HUES6 (cell line): ENCODE data around the gene ACAP2.

Experiments
- H3K27ac ChIP-seq: 2 replicates; pipeline ENCODE4 v1.7.0; 2013; ENCODE audit warnings: low read depth, mild to moderate bottlenecking, low read length, inconsistent platforms
- H3K27me3 ChIP-seq: 2 replicates; pipeline ENCODE4 v1.6.1; 2013; ENCODE audit warnings: low read length; ENCODE audit not compliant: control insufficient read depth, insufficient read depth
- H3K36me3 ChIP-seq: 2 replicates; pipeline ENCODE4 v1.6.1; 2013; ENCODE audit warnings: low read length; ENCODE audit not compliant: control insufficient read depth, insufficient read depth
- H3K4me1 ChIP-seq: 2 replicates; pipeline ENCODE4 v1.6.1; 2013; ENCODE audit warnings: low read length; ENCODE audit not compliant: control insufficient read depth, insufficient read depth
- H3K4me3 ChIP-seq: 2 replicates; pipeline ENCODE4 v1.5.1; 2013; ENCODE audit warnings: low read depth, low read length
- H3K9ac ChIP-seq: one replicate; pipeline ENCODE4 v1.6.1; 2013; ENCODE audit warnings: mild to moderate bottlenecking, low read length
- H3K9me3 ChIP-seq: 2 replicates; pipeline ENCODE4 v1.6.1; 2013; ENCODE audit warnings: low read depth, low read length; ENCODE audit not compliant: control insufficient read depth, insufficient read depth

Gene ACAP2

DNA sequence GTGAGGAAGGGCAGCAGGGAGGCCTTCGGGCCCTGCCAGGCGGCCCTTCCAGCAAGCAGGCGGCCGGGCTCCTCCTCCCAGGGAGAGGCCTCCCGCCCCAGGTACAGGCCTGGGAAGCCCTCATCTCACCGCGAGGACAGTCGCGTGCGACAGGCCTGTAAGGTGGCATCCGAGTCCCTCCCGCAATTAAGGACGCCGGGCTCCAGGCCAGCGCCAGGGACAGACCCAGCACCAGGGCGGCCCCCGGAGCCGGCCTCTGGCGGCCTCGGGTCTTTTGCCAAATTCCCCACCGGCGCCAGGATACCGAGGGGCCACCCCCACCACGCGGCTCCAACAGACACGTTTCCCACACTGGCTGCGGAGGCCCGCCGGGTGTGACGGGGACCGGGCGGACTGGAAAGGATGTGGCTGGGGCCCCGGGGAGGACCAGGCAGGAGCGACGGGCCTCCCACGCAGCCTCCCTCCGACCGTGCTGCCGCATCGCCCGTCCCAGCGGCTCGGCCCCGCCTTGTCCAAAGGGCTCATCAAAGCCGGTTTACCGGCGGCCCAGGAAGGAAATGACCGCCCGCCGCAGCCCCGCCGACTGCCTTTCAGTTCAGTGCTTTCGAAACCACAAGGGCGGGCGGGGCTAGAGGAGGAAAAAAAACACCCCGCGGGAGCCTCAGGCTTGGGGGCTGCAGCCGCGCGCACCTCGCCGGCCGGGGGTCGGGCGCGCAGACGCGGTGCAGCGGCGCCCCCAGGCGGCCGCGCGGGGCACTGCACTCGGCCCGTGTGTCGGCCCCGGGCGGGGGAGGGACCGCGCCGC is 183.1 kb downstream of the ACAP2 start:
- peak overlapping the region; percentile 72; the same call in 1 of the 2 replicates for H3K27ac ChIP-seq
- peaks cover 33% of the 10 kb centered on the region for H3K4me1 ChIP-seq
- peak overlapping the region; percentile 71 for H3K9ac ChIP-seq

DNA sequence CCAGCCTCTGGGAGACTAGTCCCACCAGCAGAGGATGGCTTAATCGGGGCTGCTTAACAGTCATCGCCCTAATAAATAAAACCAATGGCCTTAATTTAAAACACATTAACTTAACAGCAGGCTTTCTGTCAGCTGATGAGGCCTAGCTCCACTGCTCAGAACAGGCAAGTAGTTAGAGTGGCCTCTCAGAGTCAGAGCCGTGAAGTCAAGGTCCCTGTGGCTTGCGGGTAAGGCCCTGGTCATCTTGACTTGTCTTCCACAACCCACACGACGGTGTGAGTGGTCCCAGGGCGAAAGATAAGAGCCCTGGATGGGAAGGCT is 183.7 kb downstream of the ACAP2 start:
- H3K27me3 ChIP-seq = no peaks in the 10 kb centered on the region
- peak overlapping the region; percentile 72; the same call in 1 of the 2 replicates for H3K27ac ChIP-seq
- peak overlapping the region; percentile 71 for H3K9ac ChIP-seq
- H3K4me1 ChIP-seq = peaks cover 38% of the 10 kb centered on the region
- peak overlapping the region; percentile 70 for H3K4me3 ChIP-seq
- H3K36me3 ChIP-seq = no peaks in the 10 kb centered on the region; the same call in 1 of the 2 replicates
- no peaks in the 10 kb centered on the region for H3K9me3 ChIP-seq

More for the DNA sequence above, 183.1 kb downstream of the ACAP2 start:
- H3K36me3 ChIP-seq = no peaks in the 10 kb centered on the region; the same call in 1 of the 2 replicates
- no peaks in the 10 kb centered on the region for H3K9me3 ChIP-seq
- H3K27me3 ChIP-seq = no peaks in the 10 kb centered on the region
- H3K4me3 ChIP-seq = peak overlapping the region; percentile 86

DNA sequence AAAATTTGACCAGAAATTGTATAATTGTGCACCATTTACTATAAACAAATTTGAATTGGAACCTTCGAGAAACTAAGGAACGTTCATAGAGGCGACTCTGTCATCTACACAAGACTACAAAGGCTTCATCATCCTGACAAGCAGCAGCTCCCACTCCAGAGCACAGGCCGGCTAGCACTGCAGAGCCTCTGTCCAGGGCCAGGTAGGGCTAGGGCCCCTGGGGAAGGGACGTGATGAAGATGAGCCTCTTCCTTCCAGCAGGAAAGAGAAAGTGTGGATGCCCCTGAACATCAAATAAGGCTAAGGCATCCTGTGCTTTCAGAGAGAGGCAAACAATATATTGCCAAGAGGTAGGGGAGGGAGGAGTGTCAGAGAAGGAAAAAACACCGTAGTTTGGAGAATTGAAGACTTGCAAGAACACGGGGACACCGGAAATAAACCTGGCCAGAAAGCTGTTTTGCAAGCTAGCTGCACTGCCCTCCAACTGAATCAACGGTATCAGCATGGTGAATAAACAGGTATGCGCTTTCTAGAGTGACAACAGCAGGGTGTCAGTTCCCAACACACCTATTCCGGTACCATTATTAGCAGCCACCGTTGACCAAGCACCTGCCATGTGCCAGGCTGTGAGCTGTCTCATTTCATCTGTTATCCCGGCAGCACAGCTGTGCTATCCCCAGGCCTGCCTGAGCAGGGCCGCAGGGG is 184.2 kb downstream of the ACAP2 start:
- H3K36me3 ChIP-seq = no peaks in the 10 kb centered on the region; the same call in 1 of the 2 replicates
- no peak overlapping the region for H3K27ac ChIP-seq
- H3K4me3 ChIP-seq = peak overlapping the region; percentile 70; the same call in 1 of the 2 replicates
- peaks cover 43% of the 10 kb centered on the region for H3K4me1 ChIP-seq
- no peaks in the 10 kb centered on the region for H3K27me3 ChIP-seq
- peak overlapping the region; percentile 71 for H3K9ac ChIP-seq
- no peaks in the 10 kb centered on the region for H3K9me3 ChIP-seq

DNA sequence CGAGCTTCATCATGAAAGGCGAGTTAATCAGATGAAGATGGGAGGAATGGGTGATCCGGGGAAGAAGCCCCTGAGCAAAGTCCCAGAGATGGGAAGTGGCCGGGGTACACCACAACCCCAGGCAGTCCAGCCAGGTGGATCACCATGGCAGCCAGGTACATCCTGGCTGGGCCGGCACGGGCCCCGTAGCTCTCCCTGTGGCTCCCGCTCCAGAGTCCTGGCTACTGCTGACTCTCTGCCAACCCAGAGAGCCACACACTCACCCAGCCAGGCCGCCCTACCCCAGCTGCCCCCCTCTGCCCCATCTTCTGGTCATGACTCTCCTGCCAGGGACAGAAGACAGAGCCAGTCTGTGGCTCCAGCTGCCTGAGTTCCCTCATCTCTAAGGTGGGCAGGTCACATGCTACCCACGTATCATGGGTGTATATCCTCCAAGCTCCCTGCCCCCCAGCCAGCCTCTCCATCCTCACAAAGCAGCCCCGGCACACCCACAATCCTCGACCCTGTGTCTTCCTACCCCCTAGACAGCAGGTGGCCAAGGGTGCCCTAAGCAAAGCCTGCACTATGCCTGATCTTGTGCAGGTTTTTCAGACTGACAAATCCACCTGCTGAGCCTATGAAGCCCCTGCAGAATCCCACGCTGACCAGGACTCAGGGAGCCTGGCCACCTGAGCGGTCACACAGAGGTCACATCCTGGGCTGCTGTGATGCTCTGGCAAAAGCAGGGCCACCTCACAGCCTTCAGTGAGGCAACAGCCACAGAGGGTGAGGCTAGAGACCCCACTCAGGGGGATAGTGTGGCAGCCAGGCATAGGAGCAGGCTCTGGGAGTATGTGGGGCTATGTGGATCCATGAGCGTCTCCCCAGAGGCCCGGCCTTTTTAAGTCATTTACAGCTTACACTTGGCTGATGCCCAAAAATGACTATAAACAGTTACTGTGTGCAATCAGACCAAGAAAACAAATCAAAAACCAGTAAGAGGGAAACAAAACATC is 185.1 kb downstream of the ACAP2 start:
- Histone ChIP-seq H3K4me3 (no peak overlapping the region), H3K27me3 (no peaks in the 10 kb centered on the region), H3K9me3 (no peaks in the 10 kb centered on the region), H3K27ac (no peak overlapping the region), H3K9ac (no peak overlapping the region), H3K4me1 (peaks cover 43% of the 10 kb centered on the region), H3K36me3 (no peaks in the 10 kb centered on the region; the same call in 1 of the 2 replicates)

DNA sequence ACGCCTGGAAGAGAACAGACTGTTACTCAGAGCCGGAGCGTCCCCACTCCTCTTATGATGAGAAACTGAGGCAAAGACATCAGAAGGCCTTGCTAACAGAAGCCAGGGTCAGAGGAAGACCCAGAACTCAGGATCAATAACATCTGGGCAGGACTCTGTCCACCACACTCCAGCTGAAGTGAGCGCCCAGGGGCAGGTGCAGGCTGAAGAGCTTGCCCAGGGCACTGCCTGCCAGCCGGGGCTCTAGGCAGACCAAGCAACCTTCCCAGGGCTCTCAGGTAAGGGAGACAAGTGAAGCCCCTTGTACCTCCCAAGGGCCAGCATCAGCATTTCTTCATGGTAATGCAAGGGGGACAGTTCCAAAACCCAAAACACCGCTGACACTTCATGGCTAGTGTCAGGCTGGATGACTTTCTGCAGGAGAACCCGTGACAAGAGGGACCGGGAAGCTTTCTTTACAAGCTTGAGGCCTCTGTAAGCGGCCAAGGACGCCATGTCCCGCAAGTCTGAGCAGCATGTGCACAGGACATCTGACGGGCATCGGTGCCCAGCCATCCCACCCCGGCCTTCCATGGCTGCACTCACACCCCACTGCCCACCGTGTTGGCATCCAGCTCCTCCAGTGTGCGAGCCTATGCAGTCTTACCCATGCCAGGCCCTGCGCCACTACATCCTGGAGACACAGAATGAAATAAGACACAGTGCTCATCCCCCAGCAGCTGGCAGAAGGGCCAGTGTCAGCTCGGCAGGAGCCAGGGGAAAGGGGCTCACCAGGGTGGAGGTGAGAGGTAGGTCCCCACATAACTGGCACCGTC is 186.0 kb downstream of the ACAP2 start:
- Histone ChIP-seq H3K4me3 (no peak overlapping the region), H3K9me3 (no peaks in the 10 kb centered on the region), H3K27me3 (no peaks in the 10 kb centered on the region), H3K9ac (no peak overlapping the region), H3K27ac (no peak overlapping the region), H3K4me1 (peaks cover 47% of the 10 kb centered on the region), H3K36me3 (no peaks in the 10 kb centered on the region; the same call in 1 of the 2 replicates)

DNA sequence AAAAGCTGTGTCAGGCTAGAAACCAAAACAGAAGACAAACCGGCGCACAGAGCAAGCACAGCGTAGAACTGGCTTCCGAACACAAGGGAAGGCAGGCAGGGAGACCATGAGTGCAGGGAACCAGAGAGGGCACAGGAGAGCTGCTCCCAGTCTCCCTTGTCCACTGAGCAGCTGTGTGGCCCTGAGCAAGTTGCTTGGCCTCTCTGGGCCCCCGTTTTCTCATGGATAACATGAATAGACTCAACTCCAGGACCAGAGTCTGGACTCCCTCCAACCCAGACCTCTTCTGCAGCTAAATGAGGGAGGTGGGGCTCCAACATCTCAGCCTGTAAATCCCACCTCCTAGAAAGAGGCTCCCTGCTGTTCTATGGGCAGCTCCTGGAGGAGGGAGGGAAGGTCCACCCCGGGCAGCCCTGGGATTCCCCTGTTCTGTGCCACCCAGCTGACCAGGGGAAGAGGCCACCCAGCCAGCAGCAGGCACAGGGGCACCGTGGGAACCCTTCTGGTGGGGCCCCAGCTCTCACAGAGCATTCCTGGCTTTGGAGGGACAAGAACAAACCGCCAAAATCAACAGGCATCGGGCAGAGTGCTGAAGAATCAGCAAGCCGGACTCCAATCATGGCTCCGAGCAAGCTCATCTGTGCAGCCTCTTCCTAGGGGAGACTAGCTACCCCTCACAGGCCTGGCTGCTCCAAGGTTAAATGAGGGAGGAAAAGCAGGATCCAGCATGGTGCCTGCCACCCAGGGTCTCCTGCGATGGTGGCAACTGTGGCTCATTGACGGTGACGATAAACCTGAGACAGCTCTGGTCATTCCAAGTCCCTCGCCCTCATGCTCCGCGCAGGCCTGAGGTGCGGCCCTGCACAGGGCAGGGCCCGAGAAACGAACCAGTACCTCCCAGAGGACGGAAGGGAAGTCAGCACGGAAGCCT is 187.0 kb downstream of the ACAP2 start:
- Histone ChIP-seq H3K4me1 (peaks cover 52% of the 10 kb centered on the region), H3K27ac (no peak overlapping the region; the same call in 1 of the 2 replicates), H3K4me3 (no peak overlapping the region), H3K27me3 (no peaks in the 10 kb centered on the region), H3K9me3 (no peaks in the 10 kb centered on the region), H3K36me3 (no peaks in the 10 kb centered on the region; the same call in 1 of the 2 replicates), H3K9ac (no peak overlapping the region)

DNA sequence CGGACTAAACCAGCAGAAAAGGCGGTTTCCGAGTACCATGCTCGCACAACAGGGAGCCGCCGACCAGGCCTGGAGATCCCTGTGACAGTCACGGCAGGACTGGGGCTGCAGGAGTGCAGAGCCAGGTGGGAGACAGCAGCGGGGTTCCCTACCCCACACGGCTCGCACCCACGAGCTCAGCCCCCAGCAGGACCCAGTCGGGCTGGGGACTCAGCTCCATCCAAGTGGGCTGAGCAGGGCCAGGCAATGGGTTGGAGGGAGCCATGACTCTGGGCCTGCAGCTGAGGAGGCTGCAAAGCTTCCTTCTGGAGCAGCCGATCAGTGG is 187.7 kb downstream of the ACAP2 start:
- no peaks in the 10 kb centered on the region for H3K27me3 ChIP-seq
- H3K27ac ChIP-seq = no peak overlapping the region; the same call in 1 of the 2 replicates
- H3K4me1 ChIP-seq = peaks cover 54% of the 10 kb centered on the region
- no peak overlapping the region for H3K4me3 ChIP-seq
- no peaks in the 10 kb centered on the region for H3K9me3 ChIP-seq
- H3K36me3 ChIP-seq = no peaks in the 10 kb centered on the region; the same call in 1 of the 2 replicates
- no peak overlapping the region for H3K9ac ChIP-seq

DNA sequence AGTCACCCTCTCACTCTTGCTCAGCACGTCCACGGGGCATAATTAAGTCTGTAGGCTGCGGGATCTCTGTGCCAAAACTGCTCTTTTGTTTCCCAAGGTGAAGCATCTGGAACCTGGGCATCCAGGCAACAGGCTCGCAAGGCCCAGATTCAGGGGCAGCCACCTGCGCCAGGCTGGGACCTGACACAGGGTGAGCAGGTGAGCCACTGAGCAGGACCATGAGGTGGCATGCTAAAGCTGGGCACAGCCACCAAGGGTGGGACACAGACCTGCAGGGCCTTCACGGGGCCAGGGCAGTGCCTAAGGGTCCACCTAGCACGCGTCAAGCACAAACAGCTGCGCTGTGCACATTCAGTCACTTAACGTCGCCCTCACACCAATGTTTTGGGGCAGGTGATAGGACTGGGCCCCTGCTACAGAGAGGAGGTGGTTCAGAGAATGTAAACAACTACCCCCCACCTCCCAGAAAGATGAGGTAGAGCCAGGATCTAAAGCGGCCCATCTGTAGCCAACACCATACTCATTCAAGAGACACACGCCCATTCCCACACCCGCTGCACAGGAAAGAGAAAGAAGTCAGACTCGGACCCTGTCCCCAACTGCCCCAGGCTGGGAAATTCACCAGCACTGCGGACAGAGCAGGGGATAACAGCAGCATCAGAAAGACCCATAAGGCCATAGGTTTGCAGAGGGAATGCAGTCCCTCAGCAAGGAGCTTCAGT is 188.2 kb downstream of the ACAP2 start:
- no peaks in the 10 kb centered on the region; the same call in 1 of the 2 replicates for H3K36me3 ChIP-seq
- H3K27me3 ChIP-seq = no peaks in the 10 kb centered on the region
- H3K27ac ChIP-seq = no peak overlapping the region; the same call in 1 of the 2 replicates
- peaks cover 53% of the 10 kb centered on the region for H3K4me1 ChIP-seq
- no peak overlapping the region for H3K9ac ChIP-seq
- no peaks in the 10 kb centered on the region for H3K9me3 ChIP-seq
- H3K4me3 ChIP-seq = no peak overlapping the region

DNA sequence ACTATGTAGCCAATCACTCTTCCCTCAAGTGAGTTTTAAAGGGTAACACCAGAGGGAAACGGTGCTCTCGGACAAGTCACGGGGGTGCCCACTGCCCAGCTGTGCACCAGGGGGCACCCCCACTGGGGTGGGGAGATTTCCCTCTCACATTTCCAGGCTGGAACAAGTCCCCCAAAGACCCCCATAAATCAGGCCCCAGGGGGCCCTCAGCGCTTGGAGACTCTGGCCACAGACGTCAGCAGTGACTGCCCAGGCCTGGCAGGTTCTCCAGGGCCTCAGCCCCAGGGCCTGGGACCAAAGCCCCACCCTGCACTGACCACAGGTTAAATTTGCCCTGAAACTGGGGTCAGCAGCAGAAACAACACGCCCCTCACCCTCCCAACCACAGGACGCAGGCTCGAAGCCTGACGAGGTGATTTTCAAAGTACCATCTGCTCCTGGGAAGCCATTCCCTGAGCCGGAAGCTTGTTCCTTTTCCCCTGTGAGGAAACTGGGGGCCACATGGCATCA is 188.8 kb downstream of the ACAP2 start:
- Histone ChIP-seq H3K9ac (no peak overlapping the region), H3K4me3 (no peak overlapping the region), H3K36me3 (no peaks in the 10 kb centered on the region; the same call in 1 of the 2 replicates), H3K9me3 (peaks cover 4% of the 10 kb centered on the region; the same call in 1 of the 2 replicates), H3K27ac (no peak overlapping the region), H3K4me1 (peaks cover 46% of the 10 kb centered on the region), H3K27me3 (no peaks in the 10 kb centered on the region)
